ENCODE measurements around the gene ATRIP. TPM values are rescaled to one million over a fixed set of nuclear protein-coding genes. Genes with fewer than 3 reads are reported as not detected.
A peak's percentile ranks its signal among the peaks of the same experiment; 100 is the strongest.

Gene ATRIP
- total and polyA plus RNA-seq, 9 donors, result 3.9 to 11.4 (median 6.4) TPM

- TF ChIP-seq CTCF (IDR thresholded peaks at IDR 0.05), result no peak
- no peak for TF ChIP-seq EP300 (IDR thresholded peaks at IDR 0.05)
- TF ChIP-seq POLR2A (IDR thresholded peaks at IDR 0.05), result no peak
- intact Hi-C loops (cut with DNase I), result no loop called here
- no peaks in the 10 kb centered on the region for H3K27me3 ChIP-seq
- H3K27ac ChIP-seq, result no peak overlapping the region
- H3K4me3 ChIP-seq, result no peak overlapping the region
- no peak for DNase-seq
- H3K4me1 ChIP-seq (ENCODE audit: insufficient read depth), result peaks cover 13% of the 10 kb centered on the region
- no peaks in the 10 kb centered on the region for H3K36me3 ChIP-seq
- H3K9me3 ChIP-seq, result no peaks in the 10 kb centered on the region
- WGBS, 3 donors, result 88 to 93% (median 93%) methylated on average over 5 of the region's 5 CpGs
Measured at GRCh38 chr3:48502121-48502520, 55.6 kb downstream of the ATRIP start.

- TF ChIP-seq EP300 (IDR thresholded peaks at IDR 0.05), result no peak
- no peak for TF ChIP-seq POLR2A (IDR thresholded peaks at IDR 0.05)
- TF ChIP-seq CTCF (IDR thresholded peaks at IDR 0.05), result no peak
- peak; percentile 37 to 71 (median 64) for DNase-seq
- H3K27me3 ChIP-seq, result no peaks in the 10 kb centered on the region
- WGBS, 3 donors, result 60 to 70% (median 65%) methylated on average over 5 to 6 of the region's 6 CpGs
- H3K36me3 ChIP-seq, result no peaks in the 10 kb centered on the region
- no peaks in the 10 kb centered on the region for H3K9me3 ChIP-seq
- H3K4me1 ChIP-seq (ENCODE audit: insufficient read depth), result peaks cover 13% of the 10 kb centered on the region
- intact Hi-C loops (cut with DNase I), result no loop called here
- peak overlapping the region; percentile 42 to 90 for H3K27ac ChIP-seq
- H3K4me3 ChIP-seq, result peak overlapping the region; percentile 66
Measured at GRCh38 chr3:48502728-48503168, 56.2 kb downstream of the ATRIP start.

GRCh38 chr3:48503401-48504050 lies 57.0 kb downstream of the ATRIP start:
- WGBS, 3 donors, result 5 to 7% (median 6%) methylated on average over 8 to 26 of the region's 26 CpGs
- peak; percentile 56 to 71 (median 63) for DNase-seq
- Histone ChIP-seq H3K9me3 (no peaks in the 10 kb centered on the region), H3K36me3 (no peaks in the 10 kb centered on the region), H3K4me3 (peak overlapping the region; percentile 66), H3K27ac (peak overlapping the region; percentile 84 to 90), H3K4me1 (ENCODE audit: insufficient read depth) (peaks cover 13% of the 10 kb centered on the region), H3K27me3 (no peaks in the 10 kb centered on the region)
- intact Hi-C loops (cut with DNase I), result no loop called here
- TF ChIP-seq EP300 (IDR thresholded peaks at IDR 0.05), result no peak
- TF ChIP-seq CTCF (IDR thresholded peaks at IDR 0.05), result no peak
- peak; percentile 25 for TF ChIP-seq POLR2A (IDR thresholded peaks at IDR 0.05)

- H3K27ac ChIP-seq, result peak within 1 kb of the TSS; percentile 84 to 90
- H3K36me3 ChIP-seq, result no peaks in the 10 kb centered on the region
- H3K4me3 ChIP-seq, result peak within 1 kb of the TSS; percentile 66
- H3K27me3 ChIP-seq, result no peaks in the 10 kb centered on the region
- peak; percentile 80 to 87 (median 85) for DNase-seq
- TF ChIP-seq EP300 (IDR thresholded peaks at IDR 0.05) (peak; percentile 40), POLR2A (IDR thresholded peaks at IDR 0.05) (peak; percentile 54), CTCF (IDR thresholded peaks at IDR 0.05) (no peak)
- intact Hi-C loops (cut with DNase I), result no loop called here
- no peaks in the 10 kb centered on the region for H3K9me3 ChIP-seq
- 0 to 1% (median 1%) methylated on average over 54 to 65 of the region's 66 CpGs for WGBS, 3 donors
- H3K4me1 ChIP-seq (ENCODE audit: insufficient read depth), result peaks cover 13% of the 10 kb centered on the region
Measured at GRCh38 chr3:48504051-48504946, 57.8 kb downstream of the ATRIP start, which contains the start of gene SHISA5. Gene SHISA5 (minus strand): TSS chr3:48504174. CDS start chr3:48504094, 80 bp downstream.
